Sigmoid colon (tissue), 7 donors: ENCODE results near the gene UBQLN1. TPM values are rescaled to one million over a fixed set of nuclear protein-coding genes. Genes with fewer than 3 reads are reported as not detected.

Experiments used
- DNase-seq: peaks from one replicate; pipeline ENCODE4 v3.0.0-alpha.2; 2019
- H3K27ac ChIP-seq, 4 donors: fragments of 200-600 bp; sonication (generic); one replicate each; pipeline ENCODE4 v1.5.1; 2016 to 2019; ENCODE audit warnings: mild to moderate bottlenecking in 1 of 4
- H3K27me3 ChIP-seq, 3 donors: fragments of 200-600 bp; sonication (generic); one replicate each; pipeline ENCODE4 v1.5.1; 2019; ENCODE audit warnings: mild to moderate bottlenecking in 1 of 3
- H3K36me3 ChIP-seq, 4 donors: fragments of 200-600 bp; sonication (generic); one replicate each; pipeline ENCODE4 v1.5.1; 2016 to 2019
- H3K4me1 ChIP-seq, 4 donors: fragments of 200-600 bp; sonication (generic); one replicate each; pipeline ENCODE4 v1.5.1; 2017 to 2019
- H3K4me3 ChIP-seq, 4 donors: fragments of 200-600 bp; sonication (generic); one replicate each; pipeline ENCODE4 v1.5.1; 2017 to 2019; ENCODE audit warnings: mild to moderate bottlenecking in 2 of 4, moderate library complexity in 1 of 4
- H3K9me3 ChIP-seq, 4 donors: fragments of 200-600 bp in 3 of 4; sonication (generic) in 3 of 4; one replicate each; pipeline versions ENCODE4 v1.5.1 to v1.6.1; 2013 to 2019
- CTCF ChIP-seq, 4 experiments: fragments of 450-650 bp in 3 of 4; fragments of 200-600 bp in 1 of 4; IDR thresholded peaks; one replicate each; pipeline ENCODE4 v1.5.1; 2016 to 2019; ENCODE audit warnings: antibody characterized with exemption in 4 of 4, mild to moderate bottlenecking in 3 of 4, moderate library complexity in 2 of 4
- EP300 ChIP-seq, 4 donors: sonication (generic); formaldehyde crosslinking; IDR thresholded peaks; one replicate each; pipeline ENCODE4 v1.6.1; 2017; ENCODE audit warnings: antibody characterized with exemption in 4 of 4
- POLR2A ChIP-seq, 2 donors: fragments of 450-650 bp; IDR thresholded peaks; one replicate each; pipeline ENCODE4 v1.6.1; 2016; ENCODE audit warnings: antibody characterized with exemption in 2 of 2, mild to moderate bottlenecking in 2 of 2, moderate library complexity in 2 of 2
- POLR2AphosphoS5 ChIP-seq, 4 donors: sonication (generic); formaldehyde crosslinking; IDR thresholded peaks; one replicate each; pipeline ENCODE4 v1.6.1; 2017; ENCODE audit warnings: antibody characterized with exemption in 4 of 4
- WGBS, 2 donors: extraction: QIAGEN DNeasy Blood & Tissue Kit; methylation state at CpG; one replicate each; pipeline ENCODE4 v1.1.7; 2013; 5-methylcytosine and 5-hydroxymethylcytosine counted together
- intact Hi-C: fragments of 100-400 bp; cut with DNase I; formaldehyde crosslinking; loops from one replicate; pipeline ENCODE4 v1.15.1; 2023
- polyA plus RNA-seq, 3 donors: library from polyadenylated mRNA; stranded (reverse); fragments of 200-250 nt; gene quantifications; one replicate each; pipeline ENCODE4 v1.2.3, GENCODE V29; 2013
- total RNA-seq, 4 donors: library from RNA; depleted of rRNA; stranded (reverse); fragments of >200 nt; gene quantifications; one replicate each; pipeline ENCODE4 v1.1.0, GENCODE V29; 2016
- donor health status: healthy with polysubstance abuse.
- donor health status: Bipolar disorder and iron deficiency.
- donor health status: healthy.

The UBQLN1 gene
- total and polyA plus RNA-seq, 7 donors, result 33.0 to 113 (median 96.1) TPM

DNA sequence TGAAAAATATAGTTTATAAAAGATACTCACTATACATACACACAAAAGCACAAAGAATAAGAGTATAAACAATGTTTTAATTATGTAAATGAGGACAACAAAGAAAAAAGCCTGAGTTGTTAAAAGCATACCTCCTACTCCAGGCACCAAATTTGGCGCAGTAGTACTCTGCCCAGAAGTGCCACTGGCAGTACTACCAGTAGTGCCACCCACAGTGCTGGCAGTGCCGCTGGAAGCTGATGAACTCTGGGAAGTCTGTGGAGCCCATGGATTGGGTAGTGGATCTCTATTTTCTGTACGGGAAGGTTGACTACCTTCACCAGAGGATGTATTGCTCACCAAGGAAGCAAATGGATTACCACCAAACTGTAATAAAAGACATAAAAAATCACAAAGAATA, 30.2 kb downstream of the UBQLN1 start:
- H3K36me3 ChIP-seq, result peaks cover 3 to 95% (median 22%) of the 10 kb centered on the region in 4 donors
- TF ChIP-seq CTCF (IDR thresholded peaks at IDR 0.05), result no peak
- no peak for TF ChIP-seq POLR2A (IDR thresholded peaks at IDR 0.05)
- no peak for TF ChIP-seq POLR2AphosphoS5 (IDR thresholded peaks at IDR 0.05)
- no peak for TF ChIP-seq EP300 (IDR thresholded peaks at IDR 0.05)
- no peaks in the 10 kb centered on the region for H3K27me3 ChIP-seq
- intact Hi-C loops, result no loop called here
- no peak overlapping the region for H3K27ac ChIP-seq
- H3K4me1 ChIP-seq, result peaks cover 0 to 5% (median 0%) of the 10 kb centered on the region in 4 donors
- no peak for DNase-seq
- H3K9me3 ChIP-seq, result no peaks in the 10 kb centered on the region
- H3K4me3 ChIP-seq, result no peak overlapping the region
- 97 to 98% methylated on average over 3 of the region's 3 CpGs for WGBS, 2 donors

- Histone ChIP-seq H3K27ac (no peak overlapping the region), H3K9me3 (no peaks in the 10 kb centered on the region), H3K4me1 (no peaks in the 10 kb centered on the region), H3K4me3 (no peak overlapping the region), H3K36me3 (peaks cover 3 to 93% (median 17%) of the 10 kb centered on the region in 4 donors), H3K27me3 (no peaks in the 10 kb centered on the region)
- 94 to 95% methylated on average over 1 of the region's 1 CpG for WGBS, 2 donors
- intact Hi-C loops, result no loop called here
- no peak for TF ChIP-seq POLR2AphosphoS5 (IDR thresholded peaks at IDR 0.05)
- TF ChIP-seq EP300 (IDR thresholded peaks at IDR 0.05), result no peak
- no peak for TF ChIP-seq POLR2A (IDR thresholded peaks at IDR 0.05)
- TF ChIP-seq CTCF (IDR thresholded peaks at IDR 0.05), result no peak
- no peak for DNase-seq
These were observed 32.3 kb downstream of the UBQLN1 start for GRCh38 chr9:83675466-83675865.

DNA sequence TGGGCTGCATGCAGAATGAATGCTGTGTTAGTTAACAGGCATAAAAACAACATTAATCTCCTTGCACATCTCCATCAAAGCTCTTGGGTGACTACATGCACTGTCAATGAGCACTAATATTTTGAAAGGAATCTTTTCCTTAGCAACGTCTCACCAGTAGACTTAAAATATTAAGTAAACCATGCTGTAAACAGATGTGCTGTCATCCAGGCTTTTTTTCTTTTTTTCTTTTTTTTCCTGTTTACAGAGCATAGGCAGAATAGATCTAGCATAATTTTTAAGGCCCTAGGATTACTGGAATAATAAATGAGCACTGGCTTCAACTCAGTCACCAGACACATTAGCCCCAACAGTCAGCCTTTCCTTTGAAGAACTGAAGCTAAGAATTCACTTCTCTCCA, 36.3 kb downstream of the UBQLN1 start:
- intact Hi-C loops, result no loop called here
- DNase-seq, result no peak
- WGBS, 2 donors, result 64 to 73% methylated on average over 1 of the region's 1 CpG
- Histone ChIP-seq H3K27me3 (no peaks in the 10 kb centered on the region), H3K4me1 (no peaks in the 10 kb centered on the region), H3K4me3 (no peak overlapping the region), H3K9me3 (no peaks in the 10 kb centered on the region), H3K36me3 (peaks cover 0 to 72% (median 6%) of the 10 kb centered on the region in 4 donors), H3K27ac (no peak overlapping the region)
- TF ChIP-seq CTCF (IDR thresholded peaks at IDR 0.05) (no peak), POLR2AphosphoS5 (IDR thresholded peaks at IDR 0.05) (no peak), POLR2A (IDR thresholded peaks at IDR 0.05) (no peak), EP300 (IDR thresholded peaks at IDR 0.05) (no peak)

DNA sequence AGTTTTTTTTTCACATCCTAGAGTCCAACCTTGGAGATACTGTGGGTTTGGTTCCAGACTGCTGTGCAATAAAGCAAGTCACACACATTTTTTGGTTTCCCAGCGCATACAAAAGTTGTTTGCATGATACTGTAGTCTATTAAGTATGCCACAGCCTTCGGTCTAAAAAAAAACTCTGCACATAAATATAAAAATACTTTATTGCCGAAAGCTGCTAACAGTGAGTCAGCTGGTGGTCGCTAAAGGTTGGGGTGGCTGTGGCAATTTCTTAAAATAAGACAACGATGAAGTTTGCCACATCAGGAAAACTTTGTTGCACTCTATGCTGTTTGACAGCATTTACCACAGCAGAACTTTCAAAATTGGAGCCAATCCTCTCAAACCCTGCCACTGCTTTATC, 37.4 kb downstream of the UBQLN1 start:
- intact Hi-C loops, result no loop called here
- H3K4me3 ChIP-seq, result no peak overlapping the region
- no peaks in the 10 kb centered on the region for H3K4me1 ChIP-seq
- peaks cover 0 to 72% (median 8%) of the 10 kb centered on the region in 4 donors for H3K36me3 ChIP-seq
- H3K27ac ChIP-seq, result no peak overlapping the region
- no peak for DNase-seq
- no peaks in the 10 kb centered on the region for H3K9me3 ChIP-seq
- no peaks in the 10 kb centered on the region for H3K27me3 ChIP-seq
- 93 to 94% methylated on average over 5 of the region's 5 CpGs for WGBS, 2 donors
- TF ChIP-seq POLR2AphosphoS5 (IDR thresholded peaks at IDR 0.05) (no peak), CTCF (IDR thresholded peaks at IDR 0.05) (no peak), POLR2A (IDR thresholded peaks at IDR 0.05) (no peak), EP300 (IDR thresholded peaks at IDR 0.05) (no peak)

- Histone ChIP-seq H3K27me3 (no peaks in the 10 kb centered on the region), H3K4me3 (no peak overlapping the region), H3K9me3 (no peaks in the 10 kb centered on the region), H3K4me1 (no peaks in the 10 kb centered on the region), H3K36me3 (peaks cover 0 to 72% (median 18%) of the 10 kb centered on the region in 4 donors), H3K27ac (no peak overlapping the region)
- DNase-seq, result no peak
- intact Hi-C loops, result no loop called here
- 98 to 99% methylated on average over 1 of the region's 1 CpG for WGBS, 2 donors
- TF ChIP-seq EP300 (IDR thresholded peaks at IDR 0.05) (no peak), CTCF (IDR thresholded peaks at IDR 0.05) (no peak), POLR2AphosphoS5 (IDR thresholded peaks at IDR 0.05) (no peak)
These were observed 38.7 kb downstream of the UBQLN1 start for GRCh38 chr9:83669067-83669466.
